Adrenal gland (tissue), 5 donors: ENCODE measurements around the gene C8A.

Source experiments
- POLR2A ChIP-seq, 2 donors: fragments of 450-650 bp; IDR thresholded peaks; one replicate each; pipeline ENCODE4 v1.6.1; 2017; ENCODE audit warnings: antibody characterized with exemption in 2 of 2, mild to moderate bottlenecking in 2 of 2, moderate library complexity in 1 of 2
- TF ChIP-seq, protein P1 (sequence below), 6 experiments: fragments of 450-650 bp in 4 of 6; fragments of 200-600 bp in 2 of 6; sonication (generic) in 1 of 6; IDR thresholded peaks; 1 replicate in 5 of 6; 2 replicates in 1 of 6; pipeline versions ENCODE4 v1.5.1 to v1.8.0; 2016 to 2021; ENCODE audit warnings: antibody characterized with exemption in 6 of 6, mild to moderate bottlenecking in 2 of 6, moderate library complexity in 1 of 6
- donor health status: DM: no; HTN: no; CAD: no.

DNA sequence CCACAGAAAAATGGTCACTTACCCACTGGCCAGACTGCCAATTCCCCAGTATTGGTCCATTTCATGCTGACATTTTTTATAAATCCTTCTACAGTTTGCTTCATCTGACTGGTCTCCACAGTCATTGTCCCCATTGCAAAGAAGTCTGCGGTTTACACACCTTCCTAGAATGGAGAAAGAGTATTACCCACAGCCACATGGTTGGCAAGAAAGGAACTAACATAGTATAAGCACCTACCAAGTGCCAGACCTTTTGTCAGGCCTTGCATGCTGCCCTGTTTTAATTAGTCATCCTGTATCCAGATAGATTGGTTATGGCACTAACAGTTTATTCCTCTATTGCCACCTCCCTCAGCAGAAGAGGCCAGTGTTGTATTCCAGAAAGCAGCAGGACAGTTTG, 100.1 kb downstream of the C8A start:
- TF ChIP-seq, protein P1, sequence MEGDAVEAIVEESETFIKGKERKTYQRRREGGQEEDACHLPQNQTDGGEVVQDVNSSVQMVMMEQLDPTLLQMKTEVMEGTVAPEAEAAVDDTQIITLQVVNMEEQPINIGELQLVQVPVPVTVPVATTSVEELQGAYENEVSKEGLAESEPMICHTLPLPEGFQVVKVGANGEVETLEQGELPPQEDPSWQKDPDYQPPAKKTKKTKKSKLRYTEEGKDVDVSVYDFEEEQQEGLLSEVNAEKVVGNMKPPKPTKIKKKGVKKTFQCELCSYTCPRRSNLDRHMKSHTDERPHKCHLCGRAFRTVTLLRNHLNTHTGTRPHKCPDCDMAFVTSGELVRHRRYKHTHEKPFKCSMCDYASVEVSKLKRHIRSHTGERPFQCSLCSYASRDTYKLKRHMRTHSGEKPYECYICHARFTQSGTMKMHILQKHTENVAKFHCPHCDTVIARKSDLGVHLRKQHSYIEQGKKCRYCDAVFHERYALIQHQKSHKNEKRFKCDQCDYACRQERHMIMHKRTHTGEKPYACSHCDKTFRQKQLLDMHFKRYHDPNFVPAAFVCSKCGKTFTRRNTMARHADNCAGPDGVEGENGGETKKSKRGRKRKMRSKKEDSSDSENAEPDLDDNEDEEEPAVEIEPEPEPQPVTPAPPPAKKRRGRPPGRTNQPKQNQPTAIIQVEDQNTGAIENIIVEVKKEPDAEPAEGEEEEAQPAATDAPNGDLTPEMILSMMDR (IDR thresholded peaks at IDR 0.05): no peak
- TF ChIP-seq POLR2A (IDR thresholded peaks at IDR 0.05): no peak
